Measurements from ENCODE around the gene ANXA10. TPM values are rescaled to one million over a fixed set of nuclear protein-coding genes. Genes with fewer than 3 reads are reported as not detected.

ANXA10 gene
- total and polyA plus RNA-seq, 2 of the 8 experiments (the other 6 are each of a cell fraction or from before 2014, with no cell fraction given): not detected

GRCh38 chr4:168097161-168097560 is 4.8 kb downstream of the ANXA10 start (continued):
- TF ChIP-seq SIX5 (IDR thresholded peaks at IDR 0.05; ENCODE audit: low read depth, low read length) (no peak), HDAC6 (IDR thresholded peaks at IDR 0.05; ENCODE audit: low read depth, low read length) (no peak)
- TF ChIP-seq, protein P1, sequence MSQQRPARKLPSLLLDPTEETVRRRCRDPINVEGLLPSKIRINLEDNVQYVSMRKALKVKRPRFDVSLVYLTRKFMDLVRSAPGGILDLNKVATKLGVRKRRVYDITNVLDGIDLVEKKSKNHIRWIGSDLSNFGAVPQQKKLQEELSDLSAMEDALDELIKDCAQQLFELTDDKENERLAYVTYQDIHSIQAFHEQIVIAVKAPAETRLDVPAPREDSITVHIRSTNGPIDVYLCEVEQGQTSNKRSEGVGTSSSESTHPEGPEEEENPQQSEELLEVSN (IDR thresholded peaks at IDR 0.05): no peak

All from H1 (cell line).